Fibroblast of the aortic adventitia (primary cell): ENCODE results near the gene ZNF502. TPM values are rescaled to one million over a fixed set of nuclear protein-coding genes. Genes with fewer than 3 reads are reported as not detected.

Experiments
- DNase-seq: peaks from one replicate; pipeline ENCODE4 v3.0.0-alpha.2; 2010; ENCODE audit warnings: low read depth
- H3K4me3 ChIP-seq: 2 replicates; pipeline ENCODE4 v1.5.1; 2011; ENCODE audit warnings: low read depth, mild to moderate bottlenecking, control low read depth, low read length, moderate library complexity
- total RNA-seq: library from RNA; depleted of rRNA; stranded (reverse); fragments of >200 nt; gene quantifications from 2 replicates; pipeline ENCODE4 v1.2.3, GENCODE V29; 2012; ENCODE audit warnings: low replicate concordance
- TF ChIP-seq, protein P1 (sequence below): IDR thresholded peaks from 2 replicates; pipeline ENCODE4 v1.5.1; 2011; ENCODE audit warnings: mild to moderate bottlenecking, low read length, control low read depth, inconsistent platforms; ENCODE audit not compliant: insufficient read depth

Gene ZNF502
- total RNA-seq, 1 donor = 6.0 TPM

DNA sequence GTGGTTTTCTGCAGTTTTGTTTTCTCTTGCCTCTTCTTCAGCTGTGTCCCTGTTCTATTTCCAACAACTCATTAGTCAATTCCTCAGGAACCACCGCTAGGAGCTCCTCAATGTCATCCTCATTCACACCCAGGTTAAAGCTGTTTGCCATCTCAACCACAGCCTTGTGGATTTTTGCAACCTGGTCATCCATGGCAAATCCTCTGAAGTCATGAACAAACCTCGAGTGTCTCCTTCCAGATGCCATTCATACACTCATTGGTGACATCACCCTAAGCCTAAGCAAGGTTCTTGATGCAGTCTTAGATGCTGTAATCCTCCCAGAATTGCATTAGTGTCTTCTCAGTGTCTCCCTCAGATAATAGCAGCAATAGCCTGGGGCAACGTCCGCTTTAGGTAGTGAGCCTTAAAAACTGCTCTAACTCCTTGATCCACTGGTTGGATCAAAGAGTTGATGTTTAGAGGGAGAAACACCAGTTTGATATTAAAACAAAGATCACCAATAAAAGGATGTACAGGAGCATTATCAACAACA, 31.5 kb upstream of the ZNF502 start:
- TF ChIP-seq, protein P1, sequence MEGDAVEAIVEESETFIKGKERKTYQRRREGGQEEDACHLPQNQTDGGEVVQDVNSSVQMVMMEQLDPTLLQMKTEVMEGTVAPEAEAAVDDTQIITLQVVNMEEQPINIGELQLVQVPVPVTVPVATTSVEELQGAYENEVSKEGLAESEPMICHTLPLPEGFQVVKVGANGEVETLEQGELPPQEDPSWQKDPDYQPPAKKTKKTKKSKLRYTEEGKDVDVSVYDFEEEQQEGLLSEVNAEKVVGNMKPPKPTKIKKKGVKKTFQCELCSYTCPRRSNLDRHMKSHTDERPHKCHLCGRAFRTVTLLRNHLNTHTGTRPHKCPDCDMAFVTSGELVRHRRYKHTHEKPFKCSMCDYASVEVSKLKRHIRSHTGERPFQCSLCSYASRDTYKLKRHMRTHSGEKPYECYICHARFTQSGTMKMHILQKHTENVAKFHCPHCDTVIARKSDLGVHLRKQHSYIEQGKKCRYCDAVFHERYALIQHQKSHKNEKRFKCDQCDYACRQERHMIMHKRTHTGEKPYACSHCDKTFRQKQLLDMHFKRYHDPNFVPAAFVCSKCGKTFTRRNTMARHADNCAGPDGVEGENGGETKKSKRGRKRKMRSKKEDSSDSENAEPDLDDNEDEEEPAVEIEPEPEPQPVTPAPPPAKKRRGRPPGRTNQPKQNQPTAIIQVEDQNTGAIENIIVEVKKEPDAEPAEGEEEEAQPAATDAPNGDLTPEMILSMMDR = no peak
- no peak for DNase-seq
- H3K4me3 ChIP-seq = no peak overlapping the region

DNA sequence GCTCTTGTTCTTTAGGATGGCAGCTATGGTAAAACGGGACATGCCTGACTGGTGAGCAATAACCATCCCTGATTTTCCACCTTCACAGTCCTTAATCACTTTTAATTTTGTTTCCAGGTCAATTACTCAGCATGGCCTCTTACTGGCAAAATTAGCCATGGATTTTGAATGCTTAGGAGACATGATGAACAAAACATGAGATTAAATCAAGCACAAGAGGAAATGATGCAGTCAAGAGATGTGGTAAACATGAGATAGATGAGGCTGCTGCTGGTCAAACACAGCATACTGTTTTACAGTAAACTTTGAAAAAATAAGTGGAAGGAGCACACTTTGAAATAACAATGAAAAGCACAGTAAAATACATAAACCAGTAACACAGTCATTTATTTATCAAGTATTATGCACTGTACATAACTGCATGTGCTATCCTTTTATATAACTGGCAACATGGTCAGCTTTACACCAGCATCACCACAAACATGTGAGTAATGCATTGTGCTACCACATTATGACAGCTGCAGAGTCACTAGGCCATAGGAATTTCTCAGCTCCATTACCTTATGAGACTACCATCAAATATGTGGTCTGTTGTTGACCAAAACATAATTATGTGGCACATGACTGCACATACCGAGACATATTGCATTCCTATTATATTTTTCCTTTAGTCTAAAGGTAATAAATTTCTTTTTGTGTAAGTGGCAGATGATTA, 30.1 kb upstream of the ZNF502 start:
- TF ChIP-seq, protein P1 = no peak
- no peak for DNase-seq
- no peak overlapping the region for H3K4me3 ChIP-seq

DNA sequence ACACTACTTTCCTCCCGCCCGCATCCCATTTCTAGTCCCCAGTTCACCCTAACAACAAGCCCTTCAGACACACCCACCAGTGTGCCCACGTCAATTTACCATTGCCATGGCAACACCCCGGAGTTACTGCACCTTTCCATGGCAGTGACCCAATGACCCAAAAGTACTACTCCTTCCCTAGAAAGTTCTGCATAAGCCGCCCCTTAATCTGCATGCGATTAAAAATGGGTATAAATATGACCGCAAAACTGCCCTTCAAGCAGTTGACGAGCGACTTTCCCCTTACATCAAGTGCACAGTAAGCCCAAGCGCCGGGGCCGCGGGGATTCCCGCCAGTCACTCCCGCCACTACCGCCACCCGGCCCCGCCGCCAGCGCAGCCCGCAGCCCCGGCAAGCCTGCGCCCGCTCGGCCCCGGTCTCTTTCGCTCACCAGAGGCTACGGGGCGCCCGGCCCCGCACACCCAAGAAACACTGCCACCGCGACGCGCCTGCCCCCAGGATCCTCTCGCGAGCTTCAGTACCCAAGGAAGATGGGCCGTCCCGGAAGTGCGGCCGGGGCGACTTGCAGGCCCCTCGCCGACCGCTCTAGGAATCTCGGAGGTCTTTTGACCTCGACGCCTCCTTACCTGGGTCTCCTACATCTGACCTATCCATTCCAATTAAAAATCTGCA, 27.2 kb upstream of the ZNF502 start:
- DNase-seq = peak; percentile 85

DNA sequence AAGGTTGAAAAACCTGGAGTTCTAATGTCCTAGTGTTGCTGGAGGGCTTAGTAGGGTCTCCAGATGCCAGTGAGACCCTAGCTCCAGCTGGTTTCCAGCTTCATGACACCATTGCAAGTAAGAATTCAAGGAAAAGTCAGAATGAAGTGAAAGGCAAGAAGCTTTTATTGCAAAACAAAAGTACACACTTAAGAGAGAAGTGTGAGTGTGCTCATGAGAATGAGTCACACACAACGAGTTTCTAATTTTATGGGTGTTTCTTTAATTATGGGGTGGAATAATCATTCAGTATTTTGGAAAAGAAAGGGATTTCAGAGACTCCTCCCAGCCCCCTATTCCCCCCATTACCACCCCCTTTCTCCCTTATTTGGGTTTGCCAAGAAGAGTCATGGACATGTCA, 24.6 kb upstream of the ZNF502 start:
- no peak overlapping the region for H3K4me3 ChIP-seq
- no peak for DNase-seq
- TF ChIP-seq, protein P1 = no peak

More for the DNA sequence above, 27.2 kb upstream of the ZNF502 start:
- peak overlapping the region; percentile 70 for H3K4me3 ChIP-seq
- TF ChIP-seq, protein P1 = no peak

GRCh38 chr3:44721231-44722102, 9.0 kb downstream of the ZNF502 start:
- TF ChIP-seq, protein P1 = no peak
- H3K4me3 ChIP-seq = no peak overlapping the region
- peak; percentile 15 for DNase-seq

DNA sequence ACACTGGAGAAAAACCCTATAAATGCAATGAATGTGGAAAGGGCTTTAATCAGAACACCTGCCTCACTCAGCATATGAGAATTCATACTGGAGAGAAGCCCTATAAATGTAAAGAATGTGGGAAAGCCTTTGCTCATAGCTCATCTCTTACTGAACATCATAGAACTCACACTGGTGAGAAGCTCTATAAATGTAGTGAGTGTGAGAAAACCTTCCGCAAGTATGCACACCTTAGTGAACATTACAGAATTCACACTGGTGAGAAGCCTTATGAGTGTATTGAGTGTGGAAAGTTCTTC, 9.6 kb downstream of the ZNF502 start:
- TF ChIP-seq, protein P1 = no peak

More for the DNA sequence above, 9.6 kb downstream of the ZNF502 start:
- no peak for DNase-seq
- H3K4me3 ChIP-seq = no peak overlapping the region
